Eye (tissue), 1 donor: ENCODE results near the gene TCP10L.
"Not testable (repeated sequence)": the region's sequence is repeated elsewhere in the genome, so short reads cannot be mapped to it uniquely, and the experiment has no call there.

ENCODE experiments used
- DNase-seq: peaks from one replicate; pipeline ENCODE4 v3.0.0-alpha.2; 2015

Gene TCP10L, protein sequence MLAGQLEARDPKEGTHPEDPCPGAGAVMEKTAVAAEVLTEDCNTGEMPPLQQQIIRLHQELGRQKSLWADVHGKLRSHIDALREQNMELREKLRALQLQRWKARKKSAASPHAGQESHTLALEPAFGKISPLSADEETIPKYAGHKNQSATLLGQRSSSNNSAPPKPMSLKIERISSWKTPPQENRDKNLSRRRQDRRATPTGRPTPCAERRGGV

DNA sequence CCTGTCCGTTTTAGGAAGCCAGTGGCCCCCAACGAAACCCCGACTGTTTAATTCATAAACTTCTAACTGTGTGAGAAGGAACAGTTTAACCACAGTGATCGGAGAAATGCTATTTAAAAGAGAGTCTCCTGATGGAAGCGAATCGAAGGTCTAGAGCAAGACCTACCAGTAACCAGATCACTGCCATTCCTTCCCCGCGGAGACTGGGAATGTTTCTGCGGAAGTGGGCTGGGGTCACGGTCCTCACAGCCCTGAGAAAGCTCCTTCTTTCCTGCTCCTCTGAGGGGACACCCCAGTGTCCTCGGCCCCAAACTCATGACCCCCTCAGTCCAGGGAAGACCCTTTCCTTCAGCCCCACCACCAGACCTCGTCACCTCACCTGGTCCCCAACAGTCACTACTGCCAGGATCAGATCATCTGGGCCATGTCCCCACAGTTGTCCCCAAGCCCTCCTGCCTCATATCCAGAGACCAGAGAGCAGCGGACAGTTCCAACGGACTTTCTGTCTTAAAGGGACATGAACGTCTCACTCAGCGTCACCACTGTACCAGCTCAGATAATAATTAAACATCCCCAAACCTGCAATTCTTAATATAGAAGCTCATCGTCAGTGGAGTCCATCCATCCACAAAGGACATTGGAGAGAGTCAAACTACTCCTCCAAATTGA is at the start of gene TCP10L:
TSS of gene TCP10L (minus strand) at position 482 of the 669 bp plus-strand sequence. CDS start 1,219 bp downstream, outside the sequence.
- DNase-seq, result no peak

DNA sequence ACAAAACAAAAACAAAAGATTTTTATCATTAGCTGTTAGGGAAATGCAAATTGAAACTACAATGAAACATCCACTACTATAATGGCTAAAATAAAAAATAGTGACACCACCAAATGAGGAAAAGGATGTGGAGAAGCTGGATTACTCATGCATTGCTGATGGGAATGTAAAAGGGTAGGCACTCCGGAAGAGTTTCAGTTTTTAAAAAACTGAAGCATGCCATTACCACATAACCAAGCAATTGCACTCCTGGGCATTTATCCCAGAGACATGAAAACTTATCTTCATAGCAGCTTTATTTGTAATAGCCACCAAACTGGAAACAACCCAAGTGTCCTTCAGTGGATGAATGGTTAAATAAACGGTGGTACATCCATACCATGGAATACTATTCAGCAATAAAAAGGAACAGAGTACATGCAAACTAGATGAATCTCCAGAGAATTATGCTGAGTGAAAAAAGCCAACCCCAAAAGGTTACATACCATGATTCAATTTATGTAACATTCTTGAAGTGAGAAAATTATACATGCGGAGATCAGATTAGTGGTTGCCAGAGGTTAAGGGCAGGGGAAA is 41.4 kb upstream of the TCP10L start:
- no peak for DNase-seq

DNA sequence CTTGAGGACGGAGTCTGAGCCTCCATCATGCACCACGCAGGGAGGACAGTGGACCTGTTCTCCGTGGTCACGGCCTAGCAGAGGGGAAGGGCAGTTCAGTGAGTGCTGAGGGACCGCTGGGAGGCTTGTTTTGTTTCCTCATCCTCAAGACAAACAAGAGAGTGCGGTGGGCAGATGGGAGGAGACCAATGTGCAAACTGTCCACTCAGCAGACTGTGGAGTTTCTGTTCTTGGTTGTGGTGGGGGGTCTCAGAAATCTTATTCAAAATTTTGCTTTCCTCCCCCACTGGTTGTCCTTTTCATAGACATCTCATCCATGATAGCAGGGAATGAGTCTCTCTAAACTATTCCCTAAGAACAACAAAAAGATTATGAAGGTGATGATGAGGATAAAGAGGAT is 32.9 kb upstream of the TCP10L start:
- DNase-seq, result not testable (repeated sequence)

DNA sequence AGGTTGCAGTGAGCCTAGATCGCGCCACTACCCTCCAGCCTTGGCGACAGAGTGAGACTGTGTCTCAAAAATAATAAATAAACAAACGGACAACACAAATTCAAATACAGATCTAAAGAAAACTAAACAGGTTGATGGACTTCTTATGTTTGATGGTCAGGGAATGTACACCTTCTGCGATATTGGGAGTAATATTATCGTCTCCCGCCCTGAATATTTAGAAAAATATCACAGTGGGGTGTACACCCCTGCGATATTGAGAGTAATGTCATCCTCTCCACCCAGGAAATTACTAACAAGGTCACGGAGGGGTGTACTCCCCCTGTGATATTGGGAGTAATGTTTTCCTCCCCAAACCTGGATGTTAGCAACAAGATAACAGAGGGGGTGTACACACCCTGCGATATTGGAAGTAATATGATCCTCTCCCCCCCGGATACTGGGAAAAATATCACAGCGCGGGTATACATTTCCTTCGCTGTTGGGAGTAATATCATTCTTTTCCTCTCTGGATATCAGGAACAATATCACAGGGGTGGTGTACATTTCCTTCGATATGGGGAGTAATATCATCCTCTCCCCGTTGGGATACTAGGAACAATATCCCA is 28.2 kb upstream of the TCP10L start:
- DNase-seq, result no peak

DNA sequence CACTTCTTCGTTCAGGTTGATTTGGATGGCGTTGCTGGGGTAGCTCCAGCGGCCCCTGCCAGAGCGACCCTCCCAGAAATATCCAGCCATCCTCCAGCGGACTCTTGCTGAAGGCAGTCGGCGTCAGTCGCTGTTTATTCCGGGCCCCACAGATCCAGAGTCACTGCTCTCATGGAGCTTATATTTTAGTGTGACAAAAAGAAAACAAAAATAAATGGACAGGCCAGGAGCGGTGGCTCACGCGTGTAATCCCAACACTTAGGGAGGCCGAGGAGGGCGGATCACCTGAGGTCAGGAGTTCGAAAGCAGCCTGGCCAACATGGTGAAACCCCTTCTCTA is 27.6 kb upstream of the TCP10L start:
- no peak for DNase-seq

DNA sequence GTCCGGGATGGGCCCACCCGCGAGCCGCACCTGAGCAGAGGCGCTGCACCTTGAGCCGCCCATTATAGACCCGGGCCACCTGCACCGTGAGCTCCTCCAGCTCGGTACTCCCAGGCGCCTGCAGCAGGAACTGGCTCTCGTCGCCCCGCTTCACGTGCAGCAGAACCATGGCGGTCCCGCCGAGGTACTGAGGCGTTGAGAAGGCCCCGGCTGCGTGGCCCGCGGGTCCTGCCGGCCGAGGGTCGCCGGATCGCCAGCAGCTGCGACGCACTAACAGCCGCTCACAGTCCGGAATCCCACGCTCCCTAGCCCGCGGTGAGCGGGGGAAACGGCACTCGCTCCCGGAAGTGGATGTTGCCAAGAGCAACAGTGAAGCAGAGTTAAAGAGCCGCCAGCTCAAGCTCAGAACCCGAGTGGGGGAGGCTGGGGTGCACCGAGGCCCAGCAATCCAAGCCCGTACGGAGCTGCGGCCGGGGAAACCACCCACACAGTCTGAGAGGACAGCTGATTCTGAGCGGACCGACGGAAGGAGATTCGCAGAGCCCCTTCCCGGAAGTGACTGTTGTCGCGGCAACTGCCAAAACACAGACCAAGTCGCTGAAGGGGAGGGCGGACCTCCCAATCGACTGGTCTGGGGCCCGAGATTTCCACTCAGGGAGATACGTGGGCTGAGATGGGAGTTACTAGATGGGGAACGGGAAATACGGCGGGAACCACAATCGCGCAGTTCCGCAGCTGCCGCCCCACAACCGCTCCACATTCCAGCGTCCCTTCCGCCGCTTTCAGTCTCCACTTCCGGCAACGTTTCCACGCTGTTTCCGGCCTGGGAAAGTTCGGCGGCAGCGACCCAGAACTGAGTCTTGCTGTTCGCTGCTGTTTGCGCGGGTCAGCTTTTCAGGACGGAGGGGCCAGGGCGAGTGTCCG is 27.0 kb upstream of the TCP10L start, which contains the start of gene CFAP298:
TSS of gene CFAP298 (minus strand) at position 303 of the 924 bp plus-strand sequence. CDS start at position 169, 134 bp downstream.
- peak; percentile 98 for DNase-seq

DNA sequence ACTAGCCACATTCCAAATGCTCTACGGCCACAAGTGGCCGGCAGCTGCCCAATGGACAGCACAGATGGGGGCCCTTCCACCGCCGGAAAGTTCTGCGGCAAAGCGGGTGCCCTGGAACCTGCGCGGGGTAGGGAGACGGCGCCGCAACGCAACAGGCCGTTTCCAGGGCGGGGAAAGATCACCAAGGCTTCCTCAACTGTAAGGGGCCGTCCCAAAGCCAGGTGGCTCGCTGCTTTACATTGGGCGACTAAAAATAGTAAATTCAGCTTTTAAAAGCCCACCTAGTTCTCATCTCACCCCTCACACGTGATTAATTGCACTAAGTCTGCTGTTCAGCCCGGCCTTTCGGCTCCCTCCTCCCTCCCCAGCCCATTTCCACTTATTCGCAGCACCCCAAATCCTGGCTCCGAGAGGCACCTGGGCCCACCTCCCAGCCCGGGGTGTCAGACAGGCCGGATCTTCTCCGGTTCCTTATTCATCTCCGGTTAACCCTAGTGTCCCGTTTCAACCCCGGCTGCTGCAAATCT is 26.2 kb upstream of the TCP10L start:
- peak; percentile 28 for DNase-seq

DNA sequence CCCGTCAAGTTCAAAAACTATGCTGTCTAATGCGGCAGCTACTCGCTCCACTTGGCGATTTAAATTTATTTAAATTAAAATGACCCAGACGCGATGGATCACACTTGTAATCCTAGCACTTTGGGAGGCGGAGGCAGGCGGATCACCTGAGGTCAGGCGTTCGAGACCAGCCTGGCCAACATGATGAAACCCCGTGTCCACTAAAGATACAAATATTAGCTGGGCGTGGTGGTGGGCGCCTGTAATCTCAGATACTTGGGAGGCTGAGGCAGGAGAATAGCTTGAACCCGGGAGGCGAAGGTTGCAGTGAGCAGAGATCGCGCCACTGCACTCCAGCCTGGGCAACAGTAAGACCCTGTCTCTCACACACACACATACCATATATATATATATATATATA is 25.6 kb upstream of the TCP10L start:
- not testable (repeated sequence) for DNase-seq

DNA sequence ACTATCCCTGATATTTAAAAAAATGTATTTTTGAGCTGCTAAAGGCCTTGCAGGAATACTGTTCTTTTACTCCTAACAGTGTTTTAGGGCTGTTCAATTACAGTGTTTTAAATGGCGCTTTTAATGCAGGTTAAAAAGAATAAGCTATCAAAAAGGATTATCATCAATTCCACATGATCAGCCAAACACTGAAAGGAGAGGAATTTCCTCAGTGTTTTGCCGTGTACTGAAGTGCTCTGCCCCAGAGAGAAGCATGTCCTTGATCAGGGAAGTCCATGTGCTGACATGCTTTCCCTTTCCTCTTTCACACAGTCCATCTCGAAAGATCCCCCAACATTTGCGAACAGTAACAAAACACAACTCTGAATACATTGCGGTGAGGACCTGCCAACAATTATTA is 23.5 kb upstream of the TCP10L start:
- DNase-seq, result peak; percentile 95

DNA sequence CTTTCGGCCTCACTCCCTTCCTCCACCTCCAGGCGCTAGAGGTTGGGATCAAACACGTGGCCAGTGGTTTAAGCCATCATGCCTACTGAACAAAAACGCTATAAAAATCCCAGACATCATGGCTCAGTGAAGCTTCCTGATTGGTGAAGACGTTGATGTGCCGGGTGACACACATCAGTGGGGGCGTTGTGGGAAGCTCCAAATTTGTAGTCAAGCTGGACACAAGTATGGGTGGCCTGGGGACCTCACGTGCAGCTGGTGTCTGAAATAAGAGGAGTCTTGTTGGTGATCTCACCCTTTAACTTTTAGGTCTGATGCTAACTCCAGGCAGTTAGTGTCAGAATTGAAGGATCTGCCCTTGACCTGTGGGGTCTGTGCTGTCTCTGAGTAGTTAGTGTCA is 20.1 kb upstream of the TCP10L start:
- DNase-seq, result no peak

DNA sequence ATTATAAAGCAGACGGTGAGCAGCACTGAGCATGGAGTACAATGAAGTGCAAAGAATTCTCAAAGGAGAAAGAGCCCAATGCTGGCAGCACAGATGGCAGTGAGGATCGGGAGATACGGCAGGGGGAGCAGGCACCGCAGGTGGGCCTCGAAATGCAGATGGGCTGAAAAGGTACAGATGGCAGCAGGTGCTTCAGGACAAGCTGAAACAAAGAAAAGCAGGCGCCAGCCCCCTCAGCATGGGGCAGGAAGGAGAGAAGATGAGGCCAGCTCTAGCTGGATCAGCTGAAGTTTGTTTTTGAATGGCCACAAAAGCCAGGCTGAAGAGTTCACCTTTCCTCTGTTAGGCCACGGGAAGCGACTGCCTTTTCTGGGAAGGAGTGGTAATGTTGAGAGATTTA is 19.1 kb upstream of the TCP10L start:
- DNase-seq, result no peak

DNA sequence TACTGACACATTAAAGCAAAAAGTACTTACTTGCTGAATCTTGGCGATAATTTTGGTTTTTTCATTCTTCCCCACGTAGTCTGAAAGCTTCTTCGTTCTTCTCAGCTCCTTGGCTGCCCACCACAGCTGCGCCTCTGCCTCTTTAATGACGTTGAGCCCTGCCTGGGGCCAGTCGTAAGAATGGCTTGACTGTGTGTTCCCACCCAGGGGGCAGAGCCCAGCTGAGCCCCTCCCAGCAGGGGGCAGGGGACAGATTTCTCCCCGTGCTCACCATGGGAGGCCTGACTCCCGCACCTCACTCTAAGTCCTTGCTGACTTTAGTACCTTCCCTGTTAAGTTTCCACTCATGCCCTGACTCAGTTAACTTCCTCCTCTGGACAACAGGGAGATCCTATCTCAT is 17.8 kb upstream of the TCP10L start:
- DNase-seq, result peak; percentile 30

DNA sequence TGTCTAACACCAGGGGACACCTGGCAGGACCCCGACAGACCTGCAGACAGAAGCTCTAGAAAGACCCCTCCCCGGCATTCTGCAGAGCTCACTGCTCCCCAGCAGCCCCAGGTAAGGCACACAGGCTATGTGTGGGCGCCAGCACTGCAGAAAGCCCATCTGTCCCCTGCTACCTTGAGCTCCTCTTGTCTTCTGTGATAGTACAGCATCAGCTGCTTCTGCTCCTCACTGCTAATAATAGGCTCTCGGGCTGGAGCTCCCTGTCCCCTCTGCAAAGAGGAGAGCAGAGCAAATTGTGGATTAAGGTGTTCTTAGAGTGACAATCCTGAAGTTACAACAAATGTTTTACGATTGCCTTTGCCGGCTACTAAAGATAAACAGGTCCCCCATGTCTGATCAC is 16.8 kb upstream of the TCP10L start:
- DNase-seq, result no peak

DNA sequence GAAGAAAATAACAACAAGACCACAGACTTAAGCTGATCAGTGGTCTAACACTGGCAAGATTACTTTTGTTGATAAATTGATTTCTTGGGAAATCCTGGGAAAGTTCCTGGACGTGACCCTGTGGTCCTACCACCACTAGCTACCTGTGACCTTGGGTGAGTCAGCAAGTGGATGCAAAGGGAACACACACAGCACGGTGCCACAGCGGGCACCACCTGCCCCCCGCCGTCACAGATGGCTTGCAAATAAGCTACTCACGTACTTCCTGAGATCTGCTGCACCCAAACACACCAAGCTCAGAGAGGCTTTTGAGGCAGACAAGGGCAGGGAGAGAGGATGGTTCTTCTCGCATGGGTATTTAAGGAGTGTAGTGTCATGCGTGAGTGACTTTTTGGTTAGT is 14.2 kb upstream of the TCP10L start:
- DNase-seq, result no peak

DNA sequence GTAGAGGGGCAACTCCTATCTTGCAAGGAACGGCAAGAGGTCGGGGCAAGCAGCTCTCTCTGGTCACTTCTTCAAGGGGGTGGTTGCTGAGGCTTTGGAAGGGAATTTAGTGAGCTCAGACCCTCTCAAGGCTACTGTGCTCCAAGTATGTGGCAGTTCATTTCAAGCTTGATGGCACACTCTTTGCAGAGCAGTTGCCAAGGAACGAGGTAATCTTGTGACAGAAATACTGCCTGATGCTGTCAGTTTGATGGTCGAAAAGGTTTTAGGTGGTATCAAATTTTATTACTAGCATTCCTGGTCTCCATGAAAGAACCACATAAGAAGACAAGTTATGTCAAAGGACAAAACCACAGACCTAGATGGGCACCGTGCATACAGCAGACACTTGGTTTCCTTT is 13.8 kb upstream of the TCP10L start:
- DNase-seq, result no peak

DNA sequence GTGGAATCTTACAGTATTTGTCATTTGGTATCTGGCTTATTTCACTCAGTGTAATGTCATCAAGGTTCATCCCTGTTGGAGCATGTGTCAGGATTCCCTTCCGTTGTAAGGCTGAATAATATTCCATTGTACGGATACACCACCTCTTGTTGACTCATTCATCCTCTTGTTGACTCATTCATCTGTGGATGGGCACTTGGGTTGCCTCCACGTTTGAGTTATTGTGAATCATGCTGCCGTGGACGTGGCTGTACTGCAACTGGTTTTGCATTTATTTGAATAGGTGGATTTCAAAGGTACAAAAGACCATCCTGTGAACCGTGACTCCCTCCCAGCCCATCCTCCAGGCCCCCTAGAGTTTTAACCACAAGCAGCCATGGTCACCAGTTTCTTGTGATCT is 11.9 kb upstream of the TCP10L start:
- DNase-seq, result no peak

DNA sequence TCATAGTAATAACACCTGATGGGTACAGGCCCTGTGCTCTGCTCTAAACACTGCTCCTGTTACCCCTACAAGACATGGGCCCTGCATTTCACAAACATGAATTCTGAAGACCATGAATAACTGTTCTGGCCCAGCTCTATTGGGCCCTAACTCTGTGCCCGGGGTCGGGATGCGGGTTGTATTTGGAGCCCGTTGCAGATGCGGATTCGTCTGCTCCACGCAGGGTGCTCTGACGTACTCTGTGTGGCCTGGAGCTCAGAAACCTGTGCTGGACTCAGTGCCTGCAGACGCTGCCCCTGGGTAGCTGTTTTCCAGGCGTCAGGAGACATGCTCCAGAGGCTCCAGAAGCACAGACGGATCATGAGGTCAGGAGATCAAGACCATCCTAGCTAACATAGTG is 10.1 kb upstream of the TCP10L start:
- no peak for DNase-seq

DNA sequence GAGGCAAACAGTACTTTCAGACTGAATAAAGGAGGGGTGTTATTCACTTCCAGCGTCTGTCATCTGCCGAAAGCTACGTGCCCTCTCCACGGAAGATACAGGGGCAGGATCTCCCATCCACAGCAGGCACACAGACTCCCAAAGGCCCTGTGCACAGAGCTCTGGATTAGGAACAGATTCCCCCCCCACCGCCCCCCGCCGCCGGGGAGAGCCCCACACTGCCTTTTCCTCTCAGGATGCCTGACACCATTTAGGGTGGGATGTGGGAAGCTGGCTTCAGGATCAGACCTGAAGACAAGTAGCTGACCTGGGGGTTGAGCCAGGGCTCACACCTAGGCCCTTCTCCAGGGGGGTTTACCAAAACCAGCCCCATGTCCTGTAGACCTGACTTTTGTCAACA is 8.4 kb upstream of the TCP10L start:
- DNase-seq, result no peak

DNA sequence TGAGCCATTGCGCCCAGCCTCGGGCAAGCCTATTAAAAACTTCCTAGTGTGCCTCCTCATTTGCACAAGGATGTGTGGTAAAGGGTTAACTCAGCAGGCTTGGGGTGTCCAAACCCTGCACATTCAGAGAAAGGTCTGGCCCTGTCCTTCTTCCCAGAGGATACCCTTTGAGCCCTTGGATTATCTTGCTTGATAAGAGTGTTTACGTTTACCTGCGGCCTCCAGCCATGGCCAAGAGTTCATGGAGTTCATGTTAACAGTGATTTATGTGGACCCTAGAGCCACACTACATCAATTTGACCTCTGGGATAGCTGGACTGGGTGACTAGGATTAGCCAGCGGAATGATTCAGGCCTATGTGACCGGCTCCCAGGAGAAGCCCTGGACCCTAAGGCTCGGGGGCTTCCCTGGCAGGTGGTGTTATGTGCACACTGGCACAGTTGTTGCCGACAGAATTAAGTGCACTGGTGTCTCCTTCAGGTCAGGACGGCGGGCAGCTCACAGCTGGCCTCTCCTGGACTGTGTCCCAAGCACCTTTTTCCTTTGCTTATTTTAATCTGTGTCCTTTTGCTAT is 7.7 kb upstream of the TCP10L start:
- DNase-seq, result no peak

DNA sequence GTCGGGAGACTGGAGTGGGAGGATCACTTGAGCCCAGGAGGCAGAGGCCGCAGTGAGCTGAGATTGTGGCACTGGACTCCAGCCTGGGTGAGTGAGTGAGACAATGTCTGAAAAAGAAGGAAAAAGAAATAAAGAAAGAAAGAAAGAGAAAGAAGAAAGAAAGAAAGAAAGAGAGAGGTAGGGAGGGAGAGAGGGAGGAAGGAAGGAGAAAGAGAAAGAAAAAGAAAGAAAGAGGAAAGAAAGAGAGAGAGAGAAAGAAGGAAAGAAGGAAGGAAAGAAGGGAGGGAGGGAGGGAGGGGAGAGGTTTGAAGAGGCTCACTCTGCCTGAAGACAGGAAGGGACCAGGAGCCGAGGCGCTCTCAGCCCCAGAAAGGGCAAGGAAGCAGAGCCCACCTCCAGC is 4.8 kb upstream of the TCP10L start:
- DNase-seq, result no peak

DNA sequence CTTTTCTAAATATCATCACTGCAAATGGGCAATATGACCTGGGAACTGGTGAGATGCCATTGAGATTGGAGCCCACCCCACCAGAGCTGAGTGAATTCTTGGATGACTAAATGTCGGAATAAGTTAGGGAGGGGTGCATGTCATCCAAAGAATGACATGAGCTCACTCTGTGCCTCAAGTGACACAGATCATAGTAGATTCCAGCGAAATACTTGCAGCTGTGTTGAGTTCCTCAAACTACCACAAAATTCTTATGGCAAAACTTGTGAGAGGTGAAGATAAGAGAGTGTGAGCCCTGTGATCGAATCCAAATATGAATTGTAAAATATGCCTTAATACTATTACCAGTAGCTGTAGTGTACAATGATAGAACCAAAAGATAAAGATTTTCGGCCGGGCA is 2.3 kb upstream of the TCP10L start:
- no peak for DNase-seq

DNA sequence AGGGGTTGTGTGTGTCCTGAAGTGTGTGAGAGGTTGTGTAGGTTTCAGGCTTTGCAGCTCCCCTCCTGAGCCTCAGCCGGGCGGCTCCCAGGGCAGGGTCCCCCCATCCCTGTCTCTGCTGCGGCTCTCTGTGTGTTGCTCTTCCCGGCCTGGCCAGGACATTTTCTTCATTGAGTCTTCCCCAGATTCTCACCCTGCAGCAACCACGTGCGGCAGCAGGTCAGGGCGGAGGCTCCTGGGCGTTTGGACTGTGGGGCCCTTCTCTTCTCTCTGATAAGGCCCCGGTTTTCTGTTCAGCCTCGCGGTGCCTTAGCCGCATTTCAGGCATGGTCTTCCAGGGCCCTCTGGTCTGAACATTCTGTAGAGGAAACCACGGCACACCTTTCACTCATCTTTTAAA is 1.8 kb upstream of the TCP10L start:
- DNase-seq, result no peak
